Endodermal cell (in vitro differentiated cells): ENCODE measurements around the gene MBD6. TPM values are rescaled to one million over a fixed set of nuclear protein-coding genes. Genes with fewer than 3 reads are reported as not detected.

ENCODE experiments used
- DNase-seq: peaks from one replicate; pipeline ENCODE4 v3.0.0-alpha.2; 2017
- H3K27ac ChIP-seq: 2 replicates; pipeline ENCODE4 v1.5.1; 2013; ENCODE audit warnings: mild to moderate bottlenecking, low read depth, low read length, moderate library complexity
- H3K27me3 ChIP-seq: 2 replicates; pipeline ENCODE4 v1.6.1; 2013; ENCODE audit warnings: mild to moderate bottlenecking, low read length, moderate library complexity; ENCODE audit not compliant: insufficient read depth, control insufficient read depth, poor library complexity, severe bottlenecking
- H3K36me3 ChIP-seq: 2 replicates; pipeline ENCODE4 v1.7.0; 2013; ENCODE audit warnings: mild to moderate bottlenecking, low read length, moderate library complexity; ENCODE audit not compliant: control insufficient read depth, insufficient read depth
- H3K4me1 ChIP-seq: one replicate; pipeline ENCODE4 v1.7.0; 2013; ENCODE audit warnings: low read length; ENCODE audit not compliant: control insufficient read depth, insufficient read depth
- H3K4me3 ChIP-seq: 2 replicates; pipeline ENCODE4 v1.5.1; 2013; ENCODE audit warnings: mild to moderate bottlenecking, low read length, moderate library complexity
- H3K9ac ChIP-seq: 2 replicates; pipeline ENCODE4 v1.6.1; 2013; ENCODE audit warnings: mild to moderate bottlenecking, low read length, moderate library complexity; ENCODE audit not compliant: poor library complexity, severe bottlenecking; ENCODE audit errors: extremely low read depth
- H3K9me3 ChIP-seq: 2 replicates; pipeline ENCODE4 v1.6.1; 2013; ENCODE audit warnings: mild to moderate bottlenecking, low read length, moderate library complexity; ENCODE audit not compliant: control insufficient read depth
- H3K27ac Mint-ChIP-seq: 2 replicates; pipeline ENCODE4 v1.8.0; 2020; ENCODE audit warnings: mixed read lengths
- H3K27me3 Mint-ChIP-seq: 2 replicates; pipeline ENCODE4 v1.8.0; 2021; ENCODE audit warnings: mild to moderate bottlenecking, mixed read lengths; ENCODE audit not compliant: insufficient read depth
- H3K36me3 Mint-ChIP-seq: 2 replicates; pipeline ENCODE4 v1.8.0; 2020; ENCODE audit warnings: low read depth, mixed read lengths
- H3K4me1 Mint-ChIP-seq: 2 replicates; pipeline ENCODE4 v1.8.0; 2020; ENCODE audit warnings: mixed read lengths
- H3K4me3 Mint-ChIP-seq: 2 replicates; pipeline ENCODE4 v1.8.0; 2020; ENCODE audit warnings: mild to moderate bottlenecking, moderate library complexity, mixed read lengths
- H3K9me3 Mint-ChIP-seq: 2 replicates; pipeline ENCODE4 v1.8.0; 2020; ENCODE audit warnings: mild to moderate bottlenecking, mixed read lengths
- CTCF ChIP-seq: fragments of 200-600 bp; sonication (generic); conservative IDR thresholded peaks from 2 replicates; pipeline ENCODE4 v1.5.0; 2021; ENCODE audit warnings: antibody characterized with exemption, mild to moderate bottlenecking
- WGBS, 2 experiments: methylation state at CpG; one replicate each; pipeline versions ENCODE4 v1.1.5 to v1.1.7; 2013; ENCODE audit warnings: missing lambda C conversion rate in 2 of 2, mixed read lengths in 1 of 2; ENCODE audit not compliant: insufficient coverage in 1 of 2, insufficient read length in 1 of 2; 5-methylcytosine and 5-hydroxymethylcytosine counted together
- total RNA-seq, 2 donors: library from RNA; stranded (reverse); fragmentation: NEBNext Ultra II Directional in 1 of 2; extraction: Animal tissue kit (Norgen Biotek cat#: 25700) in 1 of 2; gene quantifications; 2 replicates in 1 of 2; 3 replicates in 1 of 2; pipeline ENCODE4 v1.2.1, GENCODE V29; 2021

Gene MBD6
- total RNA-seq, 2 donors from 2014 or later, result 49.2 to 88.2 TPM

GRCh38 chr12:57554453-57554852, 31.8 kb downstream of the MBD6 start:
- TF ChIP-seq CTCF, result no peak
- Mint-ChIP-seq H3K27ac (no peak overlapping the region), H3K4me1 (peaks cover 11% of the 10 kb centered on the region), H3K27me3 (peaks cover 18% of the 10 kb centered on the region), H3K4me3 (no peak overlapping the region), H3K36me3 (no peaks in the 10 kb centered on the region), H3K9me3 (no peaks in the 10 kb centered on the region)
- Histone ChIP-seq H3K27me3 (peaks cover 12% of the 10 kb centered on the region), H3K4me1 (no peaks in the 10 kb centered on the region), H3K27ac (no peak overlapping the region), H3K9me3 (no peaks in the 10 kb centered on the region), H3K36me3 (no peaks in the 10 kb centered on the region), H3K4me3 (no peak overlapping the region), H3K9ac (no peak overlapping the region)
- no peak for DNase-seq
- WGBS, 2 experiments, result 94 to 100% methylated on average over 1 to 2 of the region's 2 CpGs

GRCh38 chr12:57554897-57555296, 32.3 kb downstream of the MBD6 start:
- Histone ChIP-seq H3K27ac (no peak overlapping the region), H3K4me3 (no peak overlapping the region), H3K27me3 (peaks cover 9% of the 10 kb centered on the region), H3K9ac (no peak overlapping the region), H3K9me3 (no peaks in the 10 kb centered on the region), H3K36me3 (no peaks in the 10 kb centered on the region), H3K4me1 (no peaks in the 10 kb centered on the region)
- Mint-ChIP-seq H3K27me3 (peaks cover 15% of the 10 kb centered on the region), H3K4me1 (peaks cover 11% of the 10 kb centered on the region), H3K9me3 (no peaks in the 10 kb centered on the region), H3K36me3 (no peaks in the 10 kb centered on the region), H3K4me3 (no peak overlapping the region), H3K27ac (no peak overlapping the region)
- TF ChIP-seq CTCF, result no peak
- 80% methylated on average over 1 of the region's 1 CpG; no CpG with 5 or more reads in 1 of the 2 experiments for whole genome bisulfite sequencing, 2 experiments
- no peak for DNase-seq

- Histone ChIP-seq H3K36me3 (no peaks in the 10 kb centered on the region), H3K9me3 (no peaks in the 10 kb centered on the region), H3K27ac (no peak overlapping the region), H3K4me3 (no peak overlapping the region), H3K4me1 (no peaks in the 10 kb centered on the region), H3K9ac (no peak overlapping the region), H3K27me3 (no peaks in the 10 kb centered on the region)
- Mint-ChIP-seq H3K27me3 (no peaks in the 10 kb centered on the region), H3K9me3 (no peaks in the 10 kb centered on the region), H3K4me3 (no peak overlapping the region), H3K27ac (no peak overlapping the region), H3K4me1 (no peaks in the 10 kb centered on the region), H3K36me3 (no peaks in the 10 kb centered on the region)
- 90 to 92% methylated on average over 2 to 4 of the region's 4 CpGs for WGBS, 2 experiments
- TF ChIP-seq CTCF, result no peak
- DNase-seq, result no peak
Measured at GRCh38 chr12:57558864-57559263, 36.2 kb downstream of the MBD6 start.
